ENCODE measurements around the gene KCNN4. TPM values are rescaled to one million over a fixed set of nuclear protein-coding genes. Genes with fewer than 3 reads are reported as not detected.

The KCNN4 gene
- total and polyA plus RNA-seq, 2 of the 13 experiments (the other 11 are each of a cell fraction or from before 2014, with no cell fraction given) = 0.13 to 0.25 TPM

- Histone ChIP-seq H3K4me2 (ENCODE audit: low read depth, low read length) (no peak overlapping the region), H3K4me1 (ENCODE audit: insufficient read depth, low read length) (no peaks in the 10 kb centered on the region), H3K9me3 (ENCODE audit: low read length) (no peaks in the 10 kb centered on the region), H4K20me1 (ENCODE audit: insufficient read depth, low read length) (no peaks in the 10 kb centered on the region), H3K79me2 (ENCODE audit: insufficient read depth, low read length) (no peaks in the 10 kb centered on the region), H3K9ac (ENCODE audit: insufficient read depth, low read depth, low read length) (no peak overlapping the region), H3K27me3 (ENCODE audit: control insufficient read depth in 1 of 2, insufficient read depth in 2 of 2, low read length in 2 of 2) (no peaks in the 10 kb centered on the region), H3K36me3 (replicated peaks in 1 of 2; ENCODE audit: control insufficient read depth in 1 of 2, insufficient read depth in 2 of 2, low read length in 2 of 2) (peaks cover 32 to 87% of the 10 kb centered on the region in 2 experiments), H3K27ac (ENCODE audit: extremely low read length, insufficient read depth, low read length) (no peak overlapping the region), H2AFZ (ENCODE audit: low read length) (no peak overlapping the region), H3K4me3 (replicated peaks in 1 of 3; ENCODE audit: insufficient read depth in 1 of 3, low read depth in 2 of 3, low read length in 3 of 3) (no peak overlapping the region)
- BruUV-seq (replicated peaks) = no TSS peak
- intact Hi-C loops (cut with micrococcal nuclease; ENCODE audit: unreplicated experiment) = no loop called here
- in situ Hi-C loops (cut with HindIII; ENCODE audit: extremely low pct_ligation_motif_present, low pct_unique_long_range_greater_than_20kb) = no loop called here
- POLR2A ChIA-PET = no interaction called here
- FAIRE-seq (no peak), ATAC-seq (no peak), DNase-seq (ENCODE audit: low spot score) (no peak)
- TF ChIP-seq ZNF251 (CRISPR knock-in tag; IDR thresholded peaks at IDR 0.05) (no peak), RAD51 (IDR thresholded peaks at IDR 0.05; ENCODE audit: borderline replicate concordance) (no peak), ZNF263 (CRISPR knock-in tag; IDR thresholded peaks at IDR 0.05) (no peak), ZNF142 (CRISPR knock-in tag; IDR thresholded peaks at IDR 0.05) (no peak)
- CTCF ChIA-PET (ENCODE audit: low intra/inter-chr PET ratio, low total read pairs) = no interaction called here
- 96% methylated on average over 10 of the region's 10 CpGs for WGBS (ENCODE audit: low lambda C conversion rate)
These were observed 39.5 kb downstream of the KCNN4 start for GRCh38 chr19:43741075-43741825.
